ENCODE data around the gene GABRQ.
"Not testable (repeated sequence)": the region's sequence is repeated elsewhere in the genome, so short reads cannot be mapped to it uniquely, and the experiment has no call there.

The GABRQ gene

DNA sequence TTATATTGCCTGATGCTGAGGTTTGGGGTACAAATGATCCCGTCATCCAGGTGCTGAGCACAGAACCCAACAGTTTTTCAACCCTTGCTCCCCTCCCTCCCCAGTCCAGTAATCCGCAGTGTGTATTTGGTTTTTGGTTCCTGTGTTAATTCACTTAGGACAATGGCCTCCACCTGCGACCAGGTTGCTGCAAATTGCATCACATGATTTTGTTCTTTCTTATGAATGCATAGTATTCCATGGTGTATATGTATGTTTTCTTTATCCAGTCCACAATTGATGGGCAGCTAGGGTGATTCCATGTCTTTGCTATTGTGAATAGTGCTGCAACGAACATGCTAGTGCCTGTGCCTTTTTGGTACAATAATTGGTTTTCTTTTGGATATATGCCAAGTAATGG, 25.4 kb downstream of the GABRQ start:
- DNase-seq, result no peak

DNA sequence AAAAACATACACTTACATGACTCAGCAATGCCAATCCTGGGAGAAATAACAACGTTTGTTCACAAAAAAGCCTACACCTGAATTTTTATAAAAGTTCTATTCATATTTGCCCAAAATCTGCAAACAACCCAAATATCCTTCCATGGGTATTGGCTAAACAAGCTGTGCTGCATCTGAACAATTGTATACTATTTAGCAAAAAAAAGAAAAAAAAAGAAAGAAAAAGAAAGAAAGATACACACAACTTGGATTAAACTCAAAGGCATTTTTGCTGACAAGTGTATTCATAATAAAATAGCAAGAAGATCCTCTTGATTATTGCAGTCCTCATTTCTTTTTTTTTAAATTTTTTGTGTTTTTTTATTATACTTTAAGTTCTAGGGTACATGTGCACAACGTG, 36.4 kb downstream of the GABRQ start:
- no peak for DNase-seq

DNA sequence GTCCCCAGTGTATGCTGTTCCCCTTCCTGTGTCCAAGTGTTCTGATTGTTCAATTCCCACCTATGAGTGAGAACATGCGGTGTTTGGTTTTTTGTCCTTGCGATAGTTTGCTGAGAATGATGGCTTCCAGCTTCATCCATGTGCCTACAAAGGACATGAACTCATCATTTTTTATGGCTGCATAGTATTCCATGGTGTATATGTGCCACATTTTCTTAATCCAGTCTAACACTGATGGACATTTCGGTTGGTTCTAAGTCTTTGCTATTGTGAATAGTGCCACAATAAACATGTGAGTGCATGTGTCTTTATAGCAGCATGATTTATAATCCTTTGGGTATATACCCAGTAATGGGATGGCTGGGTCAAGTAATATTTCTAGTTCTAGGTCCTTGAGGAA, 37.0 kb downstream of the GABRQ start:
- DNase-seq, result not testable (repeated sequence)

DNA sequence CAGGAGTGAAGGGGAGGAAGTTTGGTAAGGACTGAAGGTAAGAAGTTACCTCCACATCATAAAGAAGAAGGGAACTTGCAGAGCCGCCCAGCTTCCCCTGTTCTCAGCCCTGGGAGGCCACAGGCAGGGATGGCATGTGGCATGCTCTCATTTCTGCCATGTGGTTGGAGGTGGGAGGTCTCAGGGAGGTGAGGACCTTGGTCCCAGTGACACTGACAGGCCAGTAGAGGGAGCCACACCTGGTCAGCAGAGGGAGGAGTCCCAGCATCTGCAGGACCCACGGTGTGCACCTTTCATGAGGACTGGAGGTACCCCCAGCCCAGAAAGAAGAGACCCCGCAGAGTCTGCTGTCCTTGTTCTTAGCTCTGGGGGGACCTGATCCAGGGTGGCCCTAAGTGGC, 43.3 kb downstream of the GABRQ start:
- not testable (repeated sequence) for DNase-seq

DNA sequence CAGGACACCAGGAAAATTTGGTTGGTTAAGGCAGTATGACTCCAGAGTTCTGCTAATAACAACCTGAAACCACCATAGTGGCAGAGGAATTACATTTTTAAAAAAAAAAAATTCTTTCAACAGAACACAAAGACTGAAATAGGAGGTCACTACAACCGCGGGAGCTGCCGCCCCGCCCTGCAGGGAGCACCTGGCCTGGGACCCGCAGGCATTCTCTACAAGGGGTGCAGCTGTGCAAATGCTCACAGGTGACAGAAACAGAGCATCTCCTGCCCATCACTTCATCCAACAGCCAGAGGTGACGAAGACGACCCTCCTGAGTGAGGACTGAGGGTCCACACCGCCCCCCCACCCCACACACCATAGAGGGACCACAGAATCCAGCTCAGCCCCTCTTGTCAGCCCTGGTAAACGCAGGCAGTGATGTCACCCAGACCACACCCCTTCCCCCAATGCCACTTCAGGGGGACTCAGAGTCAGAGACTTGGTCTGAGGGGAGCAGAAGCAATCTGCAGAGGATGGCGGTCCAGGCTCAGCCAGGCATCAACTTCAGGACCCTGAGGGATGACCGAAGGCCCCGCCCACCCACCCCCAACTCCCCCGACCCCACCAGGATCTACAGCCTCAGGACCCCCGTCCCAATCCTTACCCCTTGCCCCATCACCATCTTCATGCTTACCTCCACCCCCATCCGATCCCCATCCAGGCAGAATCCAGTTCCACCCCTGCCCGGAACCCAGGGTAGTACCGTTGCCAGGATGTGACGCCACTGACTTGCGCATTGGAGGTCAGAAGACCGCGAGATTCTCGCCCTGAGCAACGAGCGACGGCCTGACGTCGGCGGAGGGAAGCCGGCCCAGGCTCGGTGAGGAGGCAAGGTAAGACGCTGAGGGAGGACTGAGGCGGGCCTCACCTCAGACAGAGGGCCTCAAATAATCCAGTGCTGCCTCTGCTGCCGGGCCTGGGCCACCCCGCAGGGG, 60.5 kb downstream of the GABRQ start, which contains the start of gene MAGEA3:
TSS of gene MAGEA3 (plus strand) at position 843 of the 980 bp plus-strand sequence. CDS start 2,039 bp downstream, outside the sequence.
- not testable (repeated sequence) for DNase-seq

DNA sequence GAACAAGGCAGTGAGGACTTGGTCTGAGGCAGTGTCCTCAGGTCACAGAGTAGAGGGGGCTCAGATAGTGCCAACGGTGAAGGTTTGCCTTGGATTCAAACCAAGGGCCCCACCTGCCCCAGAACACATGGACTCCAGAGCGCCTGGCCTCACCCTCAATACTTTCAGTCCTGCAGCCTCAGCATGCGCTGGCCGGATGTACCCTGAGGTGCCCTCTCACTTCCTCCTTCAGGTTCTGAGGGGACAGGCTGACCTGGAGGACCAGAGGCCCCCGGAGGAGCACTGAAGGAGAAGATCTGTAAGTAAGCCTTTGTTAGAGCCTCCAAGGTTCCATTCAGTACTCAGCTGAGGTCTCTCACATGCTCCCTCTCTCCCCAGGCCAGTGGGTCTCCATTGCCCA, 62.7 kb downstream of the GABRQ start:
- DNase-seq, result not testable (repeated sequence)

DNA sequence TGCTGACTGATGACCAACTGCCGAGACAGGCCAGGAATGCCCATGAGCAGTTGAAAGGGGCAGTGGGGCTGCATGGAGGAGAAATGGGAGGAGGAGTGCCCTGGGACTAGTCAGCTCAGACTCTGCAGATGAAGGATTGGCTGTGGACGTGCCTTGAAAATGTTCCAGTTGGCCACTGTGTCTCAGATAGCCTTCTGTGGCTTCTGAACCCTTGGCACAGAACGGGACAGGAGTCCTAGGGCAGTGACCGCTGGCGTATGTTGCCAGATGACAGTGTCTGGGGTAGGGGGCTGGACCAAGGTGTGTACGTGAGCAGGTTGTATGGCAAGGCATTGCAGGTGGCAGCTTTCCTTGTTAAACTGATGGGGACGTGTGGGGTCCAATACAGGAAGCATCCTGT, 68.8 kb downstream of the GABRQ start:
- DNase-seq, result not testable (repeated sequence)

Data from stimulated activated CD4-positive, alpha-beta T cell treated with anti-CD3 and anti-CD28 coated beads, Interleukin-2, amount 100 ng/mL, for 24 hours (primary cell).